Spleen (tissue), 11 donors: Measurements from ENCODE around the gene CABLES1. TPM values are rescaled to one million over a fixed set of nuclear protein-coding genes. Genes with fewer than 3 reads are reported as not detected.

Experiments
- DNase-seq: peaks from one replicate; pipeline ENCODE4 v3.0.0-alpha.2; 2020
- H3K27ac ChIP-seq, 8 donors: fragments of 200-600 bp; sonication (generic) in 7 of 8; 1 replicate in 4 of 8; 2 replicates in 4 of 8; pipeline versions ENCODE4 v1.5.0 to v1.8.0; 2016 to 2021; ENCODE audit warnings: inconsistent platforms in 4 of 8, mild to moderate bottlenecking in 4 of 8, moderate library complexity in 1 of 8
- H3K27me3 ChIP-seq, 7 donors: fragments of 200-600 bp; sonication (generic) in 6 of 7; replicated peaks in 1 of 7; 1 replicate in 4 of 7; 2 replicates in 3 of 7; pipeline versions ENCODE4 v1.5.0 to v1.8.0; 2016 to 2021; ENCODE audit warnings: inconsistent platforms in 3 of 7, mild to moderate bottlenecking in 1 of 7
- H3K36me3 ChIP-seq, 6 donors: fragments of 200-600 bp; sonication (generic) in 5 of 6; 1 replicate in 4 of 6; 2 replicates in 2 of 6; pipeline versions ENCODE4 v1.5.0 to v1.8.0; 2016 to 2021; ENCODE audit warnings: inconsistent platforms in 2 of 6
- H3K4me1 ChIP-seq, 6 donors: fragments of 200-600 bp; sonication (generic) in 5 of 6; 1 replicate in 3 of 6; 2 replicates in 3 of 6; pipeline versions ENCODE4 v1.5.0 to v1.8.0; 2016 to 2021; ENCODE audit warnings: inconsistent platforms in 3 of 6
- H3K4me3 ChIP-seq, 8 donors: fragments of 200-600 bp; sonication (generic) in 7 of 8; 1 replicate in 4 of 8; 2 replicates in 4 of 8; pipeline versions ENCODE4 v1.5.0 to v1.8.0; 2016 to 2021; ENCODE audit warnings: inconsistent platforms in 4 of 8, mild to moderate bottlenecking in 4 of 8, moderate library complexity in 2 of 8
- H3K9me3 ChIP-seq, 8 donors: fragments of 200-600 bp; sonication (generic) in 7 of 8; 1 replicate in 4 of 8; 2 replicates in 4 of 8; pipeline versions ENCODE4 v1.5.0 to v1.8.0; 2016 to 2021; ENCODE audit warnings: inconsistent platforms in 4 of 8
- POLR2A ChIP-seq, 3 donors: fragments of 450-650 bp; IDR thresholded peaks; one replicate each; pipeline ENCODE4 v1.5.1; 2017; ENCODE audit warnings: antibody characterized with exemption in 3 of 3, mild to moderate bottlenecking in 1 of 3
- POLR2AphosphoS5 ChIP-seq, 3 donors: sonication (generic); formaldehyde crosslinking; IDR thresholded peaks; one replicate each; pipeline ENCODE4 v1.5.1; 2017; ENCODE audit warnings: antibody characterized with exemption in 3 of 3
- WGBS, 5 donors: extraction: QIAGEN DNeasy Blood & Tissue Kit in 3 of 5; methylation state at CpG; one replicate each; pipeline versions ENCODE4 v1.1.5 to v1.1.7; 2013 to 2018; 5-methylcytosine and 5-hydroxymethylcytosine counted together
- intact Hi-C: fragments of 100-400 bp; cut with DNase I; formaldehyde crosslinking; loops from one replicate; pipeline ENCODE4 v1.15.0; 2023; ENCODE audit warnings: low total_unique reads
- polyA plus RNA-seq, 3 donors: library from polyadenylated mRNA; stranded (reverse); fragments of 200-250 nt; gene quantifications; one replicate each; pipeline ENCODE4 v1.2.1, GENCODE V29; 2013
- total RNA-seq, 7 donors: library from RNA; depleted of rRNA in 3 of 7; stranded (reverse); fragments of >200 nt in 3 of 7; fragmentation: NEBNext Ultra II Directional in 4 of 7; extraction: Animal tissue kit (Norgen Biotek cat#: 25700) in 4 of 7; gene quantifications; one replicate each; pipeline versions ENCODE4 v1.1.0 to v1.2.1, GENCODE V29; 2016 to 2021
- TF ChIP-seq, protein P1 (sequence below), 11 experiments: fragments of 200-600 bp in 7 of 11; fragments of 450-650 bp in 4 of 11; sonication (generic) in 4 of 11; IDR thresholded peaks in 8 of 11; conservative IDR thresholded peaks in 3 of 11; 1 replicate in 7 of 11; 2 replicates in 4 of 11; pipeline versions ENCODE4 v1.4.0 to v1.8.0; 2016 to 2021; ENCODE audit warnings: antibody characterized with exemption in 11 of 11, inconsistent platforms in 4 of 11, mild to moderate bottlenecking in 1 of 11
- donor health status: healthy with polysubstance abuse.
- donor health status: DM: no; HTN: no; CAD: no; lungs with moderate emphysema.
- donor health status: DM: no; HTN: no; CAD: no.
- donor health status: Bipolar disorder and iron deficiency.
- donor health status: healthy.
- donor health status: DM: no; HTN: no; CAD: no.
- donor health status: DM: yes; HTN: yes; CAD: no.

The CABLES1 gene
- total and polyA plus RNA-seq, 10 donors = 1.7 to 18.7 (median 6.0) TPM

- Histone ChIP-seq H3K9me3 (no peaks in the 10 kb centered on the region), H3K4me1 (peaks cover 17 to 54% (median 39%) of the 10 kb centered on the region in 6 donors), H3K27me3 (no peaks in the 10 kb centered on the region), H3K36me3 (no peaks in the 10 kb centered on the region), H3K4me3 (no peak overlapping the region), H3K27ac (no peak overlapping the region)
- intact Hi-C loops = no loop called here
- no peak for DNase-seq
- TF ChIP-seq, protein P1, sequence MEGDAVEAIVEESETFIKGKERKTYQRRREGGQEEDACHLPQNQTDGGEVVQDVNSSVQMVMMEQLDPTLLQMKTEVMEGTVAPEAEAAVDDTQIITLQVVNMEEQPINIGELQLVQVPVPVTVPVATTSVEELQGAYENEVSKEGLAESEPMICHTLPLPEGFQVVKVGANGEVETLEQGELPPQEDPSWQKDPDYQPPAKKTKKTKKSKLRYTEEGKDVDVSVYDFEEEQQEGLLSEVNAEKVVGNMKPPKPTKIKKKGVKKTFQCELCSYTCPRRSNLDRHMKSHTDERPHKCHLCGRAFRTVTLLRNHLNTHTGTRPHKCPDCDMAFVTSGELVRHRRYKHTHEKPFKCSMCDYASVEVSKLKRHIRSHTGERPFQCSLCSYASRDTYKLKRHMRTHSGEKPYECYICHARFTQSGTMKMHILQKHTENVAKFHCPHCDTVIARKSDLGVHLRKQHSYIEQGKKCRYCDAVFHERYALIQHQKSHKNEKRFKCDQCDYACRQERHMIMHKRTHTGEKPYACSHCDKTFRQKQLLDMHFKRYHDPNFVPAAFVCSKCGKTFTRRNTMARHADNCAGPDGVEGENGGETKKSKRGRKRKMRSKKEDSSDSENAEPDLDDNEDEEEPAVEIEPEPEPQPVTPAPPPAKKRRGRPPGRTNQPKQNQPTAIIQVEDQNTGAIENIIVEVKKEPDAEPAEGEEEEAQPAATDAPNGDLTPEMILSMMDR (IDR thresholded peaks at IDR 0.05 in 8 of 11, conservative IDR thresholded peaks at IDR 0.05 in 3 of 11) = no peak
- no peak for TF ChIP-seq POLR2AphosphoS5 (IDR thresholded peaks at IDR 0.05)
- TF ChIP-seq POLR2A (IDR thresholded peaks at IDR 0.05) = no peak
- WGBS, 5 donors = 58 to 83% (median 76%) methylated on average over 5 of the region's 5 CpGs
Observed at GRCh38 chr18:23234619-23235018, 99.3 kb downstream of the CABLES1 start.

- H3K4me1 ChIP-seq = peaks cover 17 to 47% (median 36%) of the 10 kb centered on the region in 6 donors
- 81 to 92% (median 87%) methylated on average over 5 of the region's 5 CpGs for WGBS, 5 donors
- DNase-seq = peak; percentile 35
- no peaks in the 10 kb centered on the region for H3K9me3 ChIP-seq
- no peaks in the 10 kb centered on the region for H3K27me3 ChIP-seq
- H3K27ac ChIP-seq = no peak overlapping the region
- intact Hi-C loops = no loop called here
- TF ChIP-seq POLR2AphosphoS5 (IDR thresholded peaks at IDR 0.05) (no peak), POLR2A (IDR thresholded peaks at IDR 0.05) (no peak)
- TF ChIP-seq, protein P1 (IDR thresholded peaks at IDR 0.05 in 8 of 11, conservative IDR thresholded peaks at IDR 0.05 in 3 of 11) = no peak
- H3K36me3 ChIP-seq = no peaks in the 10 kb centered on the region
- no peak overlapping the region for H3K4me3 ChIP-seq
Observed at GRCh38 chr18:23235336-23235735, 100.1 kb downstream of the CABLES1 start.

GRCh38 chr18:23235860-23236259 lies 100.6 kb downstream of the CABLES1 start:
- intact Hi-C loops = no loop called here
- H3K36me3 ChIP-seq = no peaks in the 10 kb centered on the region

GRCh38 chr18:23236876-23237468 lies 101.7 kb downstream of the CABLES1 start:
- no peak for TF ChIP-seq POLR2AphosphoS5 (IDR thresholded peaks at IDR 0.05)
- 86 to 94% (median 91%) methylated on average over 9 to 13 of the region's 13 CpGs for WGBS, 5 donors
- H3K36me3 ChIP-seq = no peaks in the 10 kb centered on the region
- peak overlapping the region; percentile 57 to 85 (median 71) for H3K27ac ChIP-seq
- H3K4me3 ChIP-seq = no peak overlapping the region
- H3K27me3 ChIP-seq = no peaks in the 10 kb centered on the region
- intact Hi-C loops = no loop called here
- H3K4me1 ChIP-seq = peaks cover 17 to 30% (median 24%) of the 10 kb centered on the region in 6 donors
- DNase-seq = peak; percentile 70
- H3K9me3 ChIP-seq = no peaks in the 10 kb centered on the region

More at GRCh38 chr18:23235860-23236259, 100.6 kb downstream of the CABLES1 start:
- 87 to 94% (median 89%) methylated on average over 11 of the region's 11 CpGs for WGBS, 5 donors
- H3K4me3 ChIP-seq = no peak overlapping the region
- peak; percentile 62 for DNase-seq
- no peaks in the 10 kb centered on the region for H3K9me3 ChIP-seq
- TF ChIP-seq POLR2A (IDR thresholded peaks at IDR 0.05) = no peak
- no peaks in the 10 kb centered on the region for H3K27me3 ChIP-seq
- H3K27ac ChIP-seq = no peak overlapping the region
- H3K4me1 ChIP-seq = peaks cover 17 to 42% (median 33%) of the 10 kb centered on the region in 6 donors

GRCh38 chr18:23237524-23238151 lies 102.4 kb downstream of the CABLES1 start:
- peak; percentile 86 for DNase-seq
- peaks cover 14 to 29% (median 20%) of the 10 kb centered on the region in 6 donors for H3K4me1 ChIP-seq
- H3K36me3 ChIP-seq = no peaks in the 10 kb centered on the region
- 21 to 40% (median 26%) methylated on average over 14 to 17 of the region's 17 CpGs for WGBS, 5 donors
- peak overlapping the region in 7 of 8 donors; percentile 1 to 59 (median 15) for H3K4me3 ChIP-seq
- no peaks in the 10 kb centered on the region for H3K9me3 ChIP-seq
- TF ChIP-seq POLR2AphosphoS5 (IDR thresholded peaks at IDR 0.05) (peak in 2 of 3 donors; percentile 55 to 58), POLR2A (IDR thresholded peaks at IDR 0.05) (no peak)
- TF ChIP-seq, protein P1 (IDR thresholded peaks at IDR 0.05 in 8 of 11, conservative IDR thresholded peaks at IDR 0.05 in 3 of 11) = peak in 6 of 11 experiments; percentile 6 to 36 (median 34)
- peak overlapping the region; percentile 57 to 85 (median 71) for H3K27ac ChIP-seq
- H3K27me3 ChIP-seq = no peaks in the 10 kb centered on the region
- intact Hi-C loops = no loop called here
